ENCODE measurements around the gene UGT1A3. TPM values are rescaled to one million over a fixed set of nuclear protein-coding genes. Genes with fewer than 3 reads are reported as not detected.

Gene UGT1A3
- total and polyA plus RNA-seq, 2 experiments from 2014 or later, result not detected

- H2AFZ ChIP-seq, result no peak overlapping the region
- no peaks in the 10 kb centered on the region for H3K9me3 ChIP-seq (ENCODE audit: low read depth)
- no peak overlapping the region for H3K9ac ChIP-seq
- no peaks in the 10 kb centered on the region for H4K20me1 ChIP-seq (ENCODE audit: insufficient read depth)
- TF ChIP-seq EZH2 (IDR thresholded peaks at IDR 0.05; ENCODE audit: insufficient read depth, poor library complexity, severe bottlenecking), result no peak
- TF ChIP-seq EZH2phosphoT487 (IDR thresholded peaks at IDR 0.05; ENCODE audit: insufficient read depth, low read depth), result no peak
- no peak overlapping the region for H3K27ac ChIP-seq
- H3K9me2 ChIP-seq (ENCODE audit: insufficient read depth), result no peaks in the 10 kb centered on the region
- H3K79me2 ChIP-seq (ENCODE audit: insufficient read depth), result no peaks in the 10 kb centered on the region
- peaks cover 3% of the 10 kb centered on the region; the same call in 1 of the 2 replicates for H3K4me1 ChIP-seq (ENCODE audit: insufficient read depth)
- H3K36me3 ChIP-seq (ENCODE audit: low read depth), result no peaks in the 10 kb centered on the region
- no peak overlapping the region for H3K4me2 ChIP-seq (ENCODE audit: unreplicated experiment)
- H3F3A ChIP-seq (ENCODE audit: insufficient read depth), result no peaks in the 10 kb centered on the region
- in situ Hi-C loops (cut with MboI), result no loop called here
- DNase-seq, result no peak
- no peak overlapping the region for H3K4me3 ChIP-seq
- H3K27me3 ChIP-seq (replicated peaks; ENCODE audit: insufficient read depth), result peaks cover 15% of the 10 kb centered on the region
- 42 to 58% methylated on average over 3 of the region's 3 CpGs for WGBS, 2 experiments (ENCODE audit: low coverage in 1 of 2, low lambda C conversion rate in 2 of 2, missing lambda C conversion rate in 2 of 2)
Measured at GRCh38 chr2:233813236-233814055, 84.6 kb downstream of the UGT1A3 start.

- no peak for DNase-seq
- Histone ChIP-seq H2AFZ (no peak overlapping the region), H3K4me1 (ENCODE audit: insufficient read depth) (peaks cover 3% of the 10 kb centered on the region; the same call in 1 of the 2 replicates), H3K79me2 (ENCODE audit: insufficient read depth) (no peaks in the 10 kb centered on the region), H3K9me2 (ENCODE audit: insufficient read depth) (no peaks in the 10 kb centered on the region), H3K27ac (no peak overlapping the region), H3K4me3 (no peak overlapping the region), H3F3A (ENCODE audit: insufficient read depth) (no peaks in the 10 kb centered on the region), H3K9ac (no peak overlapping the region), H3K4me2 (ENCODE audit: unreplicated experiment) (no peak overlapping the region), H3K36me3 (ENCODE audit: low read depth) (no peaks in the 10 kb centered on the region), H4K20me1 (ENCODE audit: insufficient read depth) (no peaks in the 10 kb centered on the region), H3K27me3 (replicated peaks; ENCODE audit: insufficient read depth) (peaks cover 14% of the 10 kb centered on the region), H3K9me3 (ENCODE audit: low read depth) (no peaks in the 10 kb centered on the region)
- 26 to 40% methylated on average over 2 of the region's 2 CpGs for WGBS, 2 experiments (ENCODE audit: low coverage in 1 of 2, low lambda C conversion rate in 2 of 2, missing lambda C conversion rate in 2 of 2)
- TF ChIP-seq EZH2 (IDR thresholded peaks at IDR 0.05; ENCODE audit: insufficient read depth, poor library complexity, severe bottlenecking) (no peak), EZH2phosphoT487 (IDR thresholded peaks at IDR 0.05; ENCODE audit: insufficient read depth, low read depth) (no peak)
- in situ Hi-C loops (cut with MboI), result no loop called here
Measured at GRCh38 chr2:233814056-233814835, 85.4 kb downstream of the UGT1A3 start.

DNA sequence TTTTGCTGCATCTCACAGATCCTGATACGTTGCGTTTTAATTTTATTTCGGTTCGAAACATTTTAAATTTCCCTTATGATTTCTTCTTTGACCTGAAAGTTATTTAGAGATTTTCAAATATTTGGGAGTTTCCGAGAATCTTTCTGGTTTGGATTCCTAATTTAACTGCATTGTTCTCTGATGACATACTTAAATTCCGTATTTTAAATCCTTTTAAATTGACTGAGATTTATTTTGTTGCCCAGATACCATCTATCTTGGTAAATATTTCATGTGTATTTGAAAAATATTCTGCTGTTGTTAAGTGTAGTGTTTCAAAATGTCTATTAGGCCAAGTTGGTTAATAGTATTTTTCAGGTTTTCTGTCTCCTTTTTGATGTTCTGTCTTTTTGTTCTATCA is 87.0 kb downstream of the UGT1A3 start:
- no peak for TF ChIP-seq EZH2phosphoT487 (IDR thresholded peaks at IDR 0.05; ENCODE audit: insufficient read depth, low read depth)
- TF ChIP-seq EZH2 (IDR thresholded peaks at IDR 0.05; ENCODE audit: insufficient read depth, poor library complexity, severe bottlenecking), result no peak
- 34 to 35% methylated on average over 6 of the region's 6 CpGs for WGBS, 2 experiments (ENCODE audit: low coverage in 1 of 2, low lambda C conversion rate in 2 of 2, missing lambda C conversion rate in 2 of 2)
- H3F3A ChIP-seq (ENCODE audit: insufficient read depth), result no peaks in the 10 kb centered on the region
- H3K4me3 ChIP-seq, result no peak overlapping the region
- no peak overlapping the region for H2AFZ ChIP-seq
- H3K9me2 ChIP-seq (ENCODE audit: insufficient read depth), result no peaks in the 10 kb centered on the region
- H3K79me2 ChIP-seq (ENCODE audit: insufficient read depth), result no peaks in the 10 kb centered on the region
- H3K9me3 ChIP-seq (ENCODE audit: low read depth), result no peaks in the 10 kb centered on the region
- no peak overlapping the region for H3K27ac ChIP-seq
- in situ Hi-C loops (cut with MboI), result no loop called here
- H3K4me2 ChIP-seq (ENCODE audit: unreplicated experiment), result no peak overlapping the region
- H3K36me3 ChIP-seq (ENCODE audit: low read depth), result no peaks in the 10 kb centered on the region
- no peaks in the 10 kb centered on the region for H4K20me1 ChIP-seq (ENCODE audit: insufficient read depth)
- H3K27me3 ChIP-seq (replicated peaks; ENCODE audit: insufficient read depth), result peaks cover 8% of the 10 kb centered on the region
- H3K4me1 ChIP-seq (ENCODE audit: insufficient read depth), result peaks cover 3% of the 10 kb centered on the region; the same call in 1 of the 2 replicates
- no peak overlapping the region for H3K9ac ChIP-seq
- peak; percentile 27 for DNase-seq

GRCh38 chr2:233816334-233816733 is 87.5 kb downstream of the UGT1A3 start:
- Histone ChIP-seq H3K4me2 (ENCODE audit: unreplicated experiment) (no peak overlapping the region), H3K36me3 (ENCODE audit: low read depth) (no peaks in the 10 kb centered on the region), H3K9me2 (ENCODE audit: insufficient read depth) (no peaks in the 10 kb centered on the region), H3K27me3 (replicated peaks; ENCODE audit: insufficient read depth) (peaks cover 8% of the 10 kb centered on the region), H4K20me1 (ENCODE audit: insufficient read depth) (no peaks in the 10 kb centered on the region), H3K9ac (no peak overlapping the region), H3K9me3 (ENCODE audit: low read depth) (no peaks in the 10 kb centered on the region), H3F3A (ENCODE audit: insufficient read depth) (no peaks in the 10 kb centered on the region), H3K27ac (no peak overlapping the region), H2AFZ (no peak overlapping the region), H3K4me3 (no peak overlapping the region), H3K4me1 (ENCODE audit: insufficient read depth) (peaks cover 3% of the 10 kb centered on the region; the same call in 1 of the 2 replicates), H3K79me2 (ENCODE audit: insufficient read depth) (no peaks in the 10 kb centered on the region)
- WGBS, 2 experiments (ENCODE audit: low coverage in 1 of 2, low lambda C conversion rate in 2 of 2, missing lambda C conversion rate in 2 of 2), result 25 to 26% methylated on average over 2 of the region's 2 CpGs
- no peak for DNase-seq
- TF ChIP-seq EZH2 (IDR thresholded peaks at IDR 0.05; ENCODE audit: insufficient read depth, poor library complexity, severe bottlenecking) (no peak), EZH2phosphoT487 (IDR thresholded peaks at IDR 0.05; ENCODE audit: insufficient read depth, low read depth) (no peak)
- in situ Hi-C loops (cut with MboI), result no loop called here
